Pancreas (tissue), 10 donors: ENCODE data around the gene GALNT1. TPM values are rescaled to one million over a fixed set of nuclear protein-coding genes. Genes with fewer than 3 reads are reported as not detected.

Source experiments
- ATAC-seq, 4 donors: fragments of 200-7000 bp; cut with Tn5 transposase; one replicate each; pipeline versions ENCODE4 v1.8.0 to v1.9.1; 2020; ENCODE audit warnings: mild to moderate bottlenecking in 4 of 4, moderate library complexity in 4 of 4
- DNase-seq, 6 donors: peaks; one replicate each; pipeline ENCODE4 v3.0.0-alpha.2; 2020
- FAIRE-seq: peaks from 2 replicates; lab custom pipeline; 2012; peaks lifted over from hg19 to GRCh38; lab: Jason Lieb, UNC
- H3K27ac ChIP-seq, 4 donors: fragments of 200-600 bp; sonication (generic); 1 replicate in 3 of 4; 2 replicates in 1 of 4; pipeline versions ENCODE4 v1.5.0 to v1.8.0; 2020
- H3K27me3 ChIP-seq, 4 donors: fragments of 200-600 bp; one replicate each; pipeline ENCODE4 v1.8.0; 2021
- H3K36me3 ChIP-seq, 3 donors: fragments of 200-600 bp; sonication (generic) in 1 of 3; one replicate each; pipeline versions ENCODE4 v1.5.0 to v1.8.0; 2020 to 2021
- H3K4me1 ChIP-seq, 3 donors: fragments of 200-600 bp; one replicate each; pipeline ENCODE4 v1.8.0; 2021
- H3K4me3 ChIP-seq, 4 donors: fragments of 200-600 bp; sonication (generic) in 2 of 4; one replicate each; pipeline versions ENCODE4 v1.5.0 to v1.8.0; 2020 to 2021
- H3K9me3 ChIP-seq, 4 donors: fragments of 200-600 bp; one replicate each; pipeline ENCODE4 v1.8.0; 2021
- WGBS, 2 donors: extraction: QIAGEN DNeasy Blood & Tissue Kit; methylation state at CpG; one replicate each; pipeline ENCODE4 v1.1.7; 2013; 5-methylcytosine and 5-hydroxymethylcytosine counted together
- intact Hi-C, 3 donors: fragments of 100-400 bp; cut with DNase I; formaldehyde crosslinking; loops; one replicate each; pipeline versions ENCODE4 v1.11.1 to v1.14.2; 2022
- polyA plus RNA-seq, 2 donors: library from polyadenylated mRNA; stranded (reverse); fragments of 200-250 nt; gene quantifications; one replicate each; pipeline ENCODE4 v1.2.3, GENCODE V29; 2013
- total RNA-seq, 6 donors: library from RNA; stranded (reverse); fragmentation: NEBNext Ultra II Directional in 4 of 6; extraction: Animal tissue kit (Norgen Biotek cat#: 25700) in 4 of 6; gene quantifications; one replicate each; pipeline versions ENCODE4 v1.2.1 to v1.2.4, GENCODE V29; 2021 to 2023
- TF ChIP-seq, protein P1 (sequence below), 4 donors: fragments of 200-600 bp; sonication (generic) in 3 of 4; IDR thresholded peaks; one replicate each; pipeline versions ENCODE4 v1.5.0 to v1.8.0; 2021; ENCODE audit warnings: antibody characterized with exemption in 4 of 4
- donor health status: healthy with polysubstance abuse.
- donor health status: DM: no; HTN: no; CAD: no; lungs with moderate emphysema.
- donor health status: DM: no; HTN: no; CAD: no.
- donor health status: control.
- donor health status: control.
- donor health status: Bipolar disorder and iron deficiency.
- donor health status: DM: yes; HTN: yes; CAD: no.
- donor health status: DM: no; HTN: no; CAD: no.
- donor health status: DM: no; HTN: no; CAD: no.
- donor health status: DM: yes; HTN: yes; CAD: no.

Gene GALNT1
- total and polyA plus RNA-seq, 8 donors, result 6.8 to 59.6 (median 25.8) TPM

DNA sequence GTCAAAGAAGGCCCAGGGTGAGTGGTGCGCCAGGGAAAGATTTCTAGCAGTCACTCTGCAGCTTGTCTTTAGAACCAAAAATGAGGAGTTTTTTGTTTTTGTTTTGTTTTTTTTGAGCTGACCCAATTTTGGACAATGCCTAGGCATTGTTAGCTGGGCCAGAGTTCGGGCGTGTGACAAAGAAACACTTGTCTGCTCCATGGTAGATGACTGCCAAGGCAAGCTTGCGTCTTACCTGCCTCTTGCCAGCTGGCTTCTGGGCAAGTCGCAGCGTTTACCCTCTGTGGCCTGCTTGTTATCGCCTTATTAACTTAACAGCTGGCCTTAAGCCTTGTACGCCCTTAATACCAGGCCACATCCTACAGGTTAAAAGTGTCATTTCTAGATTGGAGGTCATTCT, 114.3 kb downstream of the GALNT1 start:
- FAIRE-seq (no peak), ATAC-seq (peak; percentile 96 to 99 (median 98)), DNase-seq (peak; percentile 66 to 87 (median 78))
- Histone ChIP-seq H3K36me3 (no peaks in the 10 kb centered on the region), H3K27me3 (no peaks in the 10 kb centered on the region), H3K9me3 (no peaks in the 10 kb centered on the region), H3K4me1 (peaks cover 0 to 13% (median 9%) of the 10 kb centered on the region in 3 donors), H3K4me3 (no peak overlapping the region), H3K27ac (peak overlapping the region; percentile 27 to 64 (median 59))
- TF ChIP-seq, protein P1, sequence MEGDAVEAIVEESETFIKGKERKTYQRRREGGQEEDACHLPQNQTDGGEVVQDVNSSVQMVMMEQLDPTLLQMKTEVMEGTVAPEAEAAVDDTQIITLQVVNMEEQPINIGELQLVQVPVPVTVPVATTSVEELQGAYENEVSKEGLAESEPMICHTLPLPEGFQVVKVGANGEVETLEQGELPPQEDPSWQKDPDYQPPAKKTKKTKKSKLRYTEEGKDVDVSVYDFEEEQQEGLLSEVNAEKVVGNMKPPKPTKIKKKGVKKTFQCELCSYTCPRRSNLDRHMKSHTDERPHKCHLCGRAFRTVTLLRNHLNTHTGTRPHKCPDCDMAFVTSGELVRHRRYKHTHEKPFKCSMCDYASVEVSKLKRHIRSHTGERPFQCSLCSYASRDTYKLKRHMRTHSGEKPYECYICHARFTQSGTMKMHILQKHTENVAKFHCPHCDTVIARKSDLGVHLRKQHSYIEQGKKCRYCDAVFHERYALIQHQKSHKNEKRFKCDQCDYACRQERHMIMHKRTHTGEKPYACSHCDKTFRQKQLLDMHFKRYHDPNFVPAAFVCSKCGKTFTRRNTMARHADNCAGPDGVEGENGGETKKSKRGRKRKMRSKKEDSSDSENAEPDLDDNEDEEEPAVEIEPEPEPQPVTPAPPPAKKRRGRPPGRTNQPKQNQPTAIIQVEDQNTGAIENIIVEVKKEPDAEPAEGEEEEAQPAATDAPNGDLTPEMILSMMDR (IDR thresholded peaks at IDR 0.05), result no peak
- intact Hi-C loops, result no loop called here
- 19 to 20% methylated on average over 8 of the region's 8 CpGs for WGBS, 2 donors

DNA sequence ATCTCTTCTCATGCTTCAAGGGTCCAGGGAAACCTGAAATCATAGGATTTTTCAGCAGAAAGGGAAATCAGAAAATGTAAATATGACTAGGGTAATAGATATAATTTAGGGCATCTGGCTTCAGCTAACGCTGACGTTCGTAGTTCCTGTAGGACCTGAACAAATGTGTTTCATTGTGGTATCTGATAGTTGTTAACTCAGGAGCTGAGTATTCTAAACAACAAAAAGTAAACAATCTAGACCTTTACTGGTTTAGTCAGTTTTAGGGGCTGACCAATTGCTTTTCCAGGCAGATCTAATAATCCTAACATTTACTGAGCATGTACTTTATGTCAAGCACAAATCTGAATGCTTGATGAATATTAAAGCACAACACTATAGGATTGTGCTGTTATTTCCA, 114.8 kb downstream of the GALNT1 start:
- intact Hi-C loops, result no loop called here
- FAIRE-seq (no peak), DNase-seq (no peak), ATAC-seq (peak; percentile 23 to 48 (median 40))
- Histone ChIP-seq H3K4me3 (no peak overlapping the region), H3K9me3 (no peaks in the 10 kb centered on the region), H3K36me3 (no peaks in the 10 kb centered on the region), H3K27ac (peak overlapping the region; percentile 27 to 64 (median 59)), H3K4me1 (peaks cover 0 to 13% (median 9%) of the 10 kb centered on the region in 3 donors), H3K27me3 (no peaks in the 10 kb centered on the region)
- 16 to 18% methylated on average over 3 of the region's 3 CpGs for WGBS, 2 donors
- TF ChIP-seq, protein P1 (IDR thresholded peaks at IDR 0.05), result no peak

DNA sequence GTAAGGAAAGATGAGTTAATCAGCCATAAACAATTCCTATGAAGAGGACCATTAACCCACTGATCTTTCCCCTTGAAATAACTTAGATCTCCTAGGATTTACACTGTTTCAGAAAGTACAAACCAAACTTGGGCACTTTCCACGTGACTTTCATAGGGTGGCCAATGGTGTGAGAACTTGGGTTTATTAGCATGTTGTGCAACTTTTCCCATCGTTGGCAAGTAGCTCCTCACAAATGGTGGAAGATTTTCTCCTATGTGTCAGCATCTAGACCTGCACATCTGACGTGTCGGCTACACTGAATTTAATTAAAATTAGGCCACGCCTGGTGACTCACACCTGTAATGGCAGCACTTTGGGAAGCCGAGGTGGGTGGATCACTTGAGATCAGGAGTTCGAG, 116.3 kb downstream of the GALNT1 start:
- H3K9me3 ChIP-seq, result no peaks in the 10 kb centered on the region
- DNase-seq (no peak), FAIRE-seq (no peak), ATAC-seq (no peak)
- H3K27me3 ChIP-seq, result no peaks in the 10 kb centered on the region
- no peak overlapping the region for H3K27ac ChIP-seq
- TF ChIP-seq, protein P1 (IDR thresholded peaks at IDR 0.05), result no peak
- no peak overlapping the region for H3K4me3 ChIP-seq
- no peaks in the 10 kb centered on the region for H3K36me3 ChIP-seq
- WGBS, 2 donors, result 97% methylated on average over 7 of the region's 7 CpGs
- intact Hi-C loops, result no loop called here
- H3K4me1 ChIP-seq, result peaks cover 0 to 13% (median 9%) of the 10 kb centered on the region in 3 donors

DNA sequence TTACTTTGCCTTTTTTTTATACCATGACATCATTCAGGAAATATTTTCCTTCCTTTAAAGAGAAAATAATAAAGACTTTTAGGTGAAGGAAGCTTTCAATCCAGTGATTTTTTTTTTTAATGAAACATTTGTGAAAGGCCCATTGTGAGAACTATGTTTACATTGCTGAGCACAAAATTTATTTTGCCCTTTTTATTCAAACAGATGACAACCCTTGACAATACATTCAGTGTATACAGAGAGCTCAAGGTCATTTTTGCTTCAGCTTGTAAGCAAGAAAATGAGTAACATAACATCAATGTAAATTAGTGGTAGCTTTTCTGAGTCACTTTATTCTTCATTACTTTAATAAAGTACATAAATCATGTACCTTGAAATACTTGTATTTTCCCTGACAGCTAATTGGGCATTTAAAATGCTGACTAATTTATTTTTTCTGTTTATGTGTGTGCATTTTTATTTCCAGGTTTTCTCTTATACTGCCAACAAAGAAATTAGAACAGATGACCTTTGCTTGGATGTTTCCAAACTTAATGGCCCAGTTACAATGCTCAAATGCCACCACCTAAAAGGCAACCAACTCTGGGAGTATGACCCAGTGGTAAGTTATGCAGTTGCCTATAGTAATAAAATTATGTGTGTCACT, 121.6 kb downstream of the GALNT1 start:
- intact Hi-C loops, result no loop called here
- ATAC-seq (peak in 2 of 4 donors; percentile 9 to 52), FAIRE-seq (no peak), DNase-seq (no peak)
- Histone ChIP-seq H3K9me3 (no peaks in the 10 kb centered on the region), H3K4me1 (no peaks in the 10 kb centered on the region), H3K36me3 (no peaks in the 10 kb centered on the region), H3K27ac (peak overlapping the region in 1 of 4 donors; percentile 6), H3K27me3 (no peaks in the 10 kb centered on the region), H3K4me3 (no peak overlapping the region)
- TF ChIP-seq, protein P1 (IDR thresholded peaks at IDR 0.05), result no peak

DNA sequence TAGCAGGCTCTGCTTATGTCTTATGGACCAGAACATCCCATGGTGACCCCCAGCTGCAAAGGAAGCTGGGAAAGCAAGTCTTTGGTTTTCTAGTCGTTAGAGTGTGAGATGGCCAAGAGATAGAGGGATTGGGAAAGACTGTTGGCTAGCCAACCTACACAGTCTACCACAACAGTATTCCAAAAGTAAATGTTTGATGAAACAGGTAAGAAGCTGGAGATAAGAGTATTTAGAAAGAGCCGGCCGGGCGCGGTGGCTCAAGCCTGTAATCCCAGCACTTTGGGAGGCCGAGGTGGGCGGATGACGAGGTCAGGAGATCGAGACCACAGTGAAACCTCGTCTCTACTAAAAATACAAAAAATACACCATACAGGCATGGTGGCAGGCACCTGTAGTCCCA, 124.4 kb downstream of the GALNT1 start:
- FAIRE-seq (no peak), ATAC-seq (no peak), DNase-seq (no peak)
- no peaks in the 10 kb centered on the region for H3K4me1 ChIP-seq
- H3K27ac ChIP-seq, result no peak overlapping the region
- no peaks in the 10 kb centered on the region for H3K9me3 ChIP-seq
- intact Hi-C loops, result no loop called here
- TF ChIP-seq, protein P1 (IDR thresholded peaks at IDR 0.05), result no peak
- WGBS, 2 donors, result 85 to 90% methylated on average over 10 of the region's 10 CpGs
- no peak overlapping the region for H3K4me3 ChIP-seq
- no peaks in the 10 kb centered on the region for H3K27me3 ChIP-seq
- H3K36me3 ChIP-seq, result no peaks in the 10 kb centered on the region
